NCI-H1417 treated with DMSO at 0.1 percent for 48 hours (cell line): ENCODE results near the gene SELENON.
A peak's percentile ranks its signal among the peaks of the same experiment; 100 is the strongest.

ENCODE experiments used
- DNase-seq: peaks from one replicate; lab custom pipeline; 2025; lab: John Stamatoyannopoulos, UW

The SELENON gene

GRCh38 chr1:25809929-25810328 lies 9.9 kb downstream of the SELENON start:
- DNase-seq = no peak

GRCh38 chr1:25810341-25811299 lies 10.6 kb downstream of the SELENON start:
- DNase-seq = peak; percentile 7

- no peak for DNase-seq
Observed at GRCh38 chr1:25811384-25812082, 11.5 kb downstream of the SELENON start.

- no peak for DNase-seq
Observed at GRCh38 chr1:25813071-25813733, 13.2 kb downstream of the SELENON start.

GRCh38 chr1:25813734-25814471 lies 13.9 kb downstream of the SELENON start:
- DNase-seq = no peak

- DNase-seq = no peak
Observed at GRCh38 chr1:25814549-25815087, 14.6 kb downstream of the SELENON start.

GRCh38 chr1:25815208-25816111 lies 15.5 kb downstream of the SELENON start:
- no peak for DNase-seq

- DNase-seq = no peak
Observed at GRCh38 chr1:25816112-25816718, 16.2 kb downstream of the SELENON start.

GRCh38 chr1:25817840-25818501 lies 18.0 kb downstream of the SELENON start:
- no peak for DNase-seq

GRCh38 chr1:25818569-25818968 lies 18.6 kb downstream of the SELENON start:
- DNase-seq = no peak

GRCh38 chr1:25819491-25820246 lies 19.7 kb downstream of the SELENON start, which contains the start of gene MTFR1L:
MTFR1L (plus strand) TSS chr1:25819954; CDS start chr1:25823105, 3,151 bp downstream.
- no peak for DNase-seq

GRCh38 chr1:25820247-25821111 lies 20.5 kb downstream of the SELENON start:
- no peak for DNase-seq

- no peak for DNase-seq
Observed at GRCh38 chr1:25821112-25821476, 21.1 kb downstream of the SELENON start.

- no peak for DNase-seq
Observed at GRCh38 chr1:25821630-25822091, 21.7 kb downstream of the SELENON start.

- DNase-seq = no peak
Observed at GRCh38 chr1:25825605-25826004, 25.6 kb downstream of the SELENON start.

- DNase-seq = no peak
Observed at GRCh38 chr1:25826571-25826970, 26.6 kb downstream of the SELENON start.

GRCh38 chr1:25828491-25828890 lies 28.5 kb downstream of the SELENON start:
- DNase-seq = no peak

- DNase-seq = no peak
Observed at GRCh38 chr1:25829046-25829445, 29.1 kb downstream of the SELENON start.
